BJ (cell line): ENCODE results near the gene ITSN1. TPM values are rescaled to one million over a fixed set of nuclear protein-coding genes. Genes with fewer than 3 reads are reported as not detected.

Source experiments
- CTCF ChIA-PET: fragments of 350-600 bp; formaldehyde crosslinking; extraction: SDS; loops from one replicate; lab custom pipeline; 2021; ENCODE audit warnings: antibody characterized with exemption, inconsistent platforms; lab: Yijun Ruan, JAX
- POLR2A ChIA-PET: fragments of 300-600 bp; sonication (Branson Sonifier 250); formaldehyde crosslinking; extraction: SDS; loops from one replicate; lab custom pipeline; 2021; ENCODE audit warnings: antibody characterized with exemption; lab: Charles Lee
- DNase-seq: peaks from one replicate; pipeline ENCODE4 v3.0.0-alpha.2; 2011; ENCODE audit warnings: low read depth
- H3K27me3 ChIP-seq: 2 replicates; pipeline ENCODE4 v1.6.0; 2011; ENCODE audit warnings: low read length; ENCODE audit not compliant: control insufficient read depth, insufficient read depth
- H3K36me3 ChIP-seq: 2 replicates; pipeline ENCODE4 v1.5.1; 2011; ENCODE audit warnings: low read length; ENCODE audit not compliant: control insufficient read depth, insufficient read depth
- H3K4me3 ChIP-seq: 2 replicates; pipeline ENCODE4 v1.5.1; 2011; ENCODE audit warnings: low read depth, mild to moderate bottlenecking, control low read depth, low read length
- CTCF ChIP-seq: IDR thresholded peaks from 2 replicates; pipeline ENCODE4 v1.5.1; 2011; ENCODE audit warnings: low read depth, mild to moderate bottlenecking, control low read depth, inconsistent platforms, low read length, moderate library complexity; ENCODE audit not compliant: insufficient read depth
- polyA plus RNA-seq: library from polyadenylated mRNA; depleted of rRNA; stranded (reverse); fragments of >200 nt; gene quantifications from 2 replicates; pipeline ENCODE4 v1.2.3, GENCODE V29; 2011

ITSN1 gene
- polyA plus RNA-seq, 1 experiment: 68.4 TPM

- DNase-seq: no peak
- Histone ChIP-seq H3K36me3 (no peaks in the 10 kb centered on the region), H3K4me3 (no peak overlapping the region), H3K27me3 (no peaks in the 10 kb centered on the region)
- CTCF ChIA-PET: interaction anchor here (0.9 kb wide), 1 partner anchor 195 kb away, joined by 4 read pairs; no protein-coding TSS in a partner anchor
- no peak for TF ChIP-seq CTCF
- POLR2A ChIA-PET: no interaction called here
Measured at GRCh38 chr21:33699277-33699676, 57.0 kb downstream of the ITSN1 start.

GRCh38 chr21:33700491-33700890, 58.2 kb downstream of the ITSN1 start:
- ChIA-PET POLR2A (no interaction called here), CTCF (no interaction called here)
- TF ChIP-seq CTCF: no peak
- no peaks in the 10 kb centered on the region for H3K36me3 ChIP-seq
- H3K4me3 ChIP-seq: no peak overlapping the region
- DNase-seq: no peak
- no peaks in the 10 kb centered on the region for H3K27me3 ChIP-seq

- no peak overlapping the region for H3K4me3 ChIP-seq
- CTCF ChIA-PET: interaction anchor here (0.6 to 1.5 kb wide), 5 partner anchors 11 to 86 kb away, joined by 3 to 5 read pairs (median 3); no protein-coding TSS in a partner anchor
- POLR2A ChIA-PET: no interaction called here
Measured at GRCh38 chr21:33703750-33704606, 61.7 kb downstream of the ITSN1 start.

GRCh38 chr21:33707846-33708245, 65.5 kb downstream of the ITSN1 start:
- TF ChIP-seq CTCF: no peak
- H3K27me3 ChIP-seq: no peaks in the 10 kb centered on the region
- no peak for DNase-seq
- ChIA-PET POLR2A (no interaction called here), CTCF (no interaction called here)
- no peaks in the 10 kb centered on the region for H3K36me3 ChIP-seq
- no peak overlapping the region for H3K4me3 ChIP-seq

More at GRCh38 chr21:33703750-33704606, 61.7 kb downstream of the ITSN1 start:
- no peak for DNase-seq
- Histone ChIP-seq H3K27me3 (no peaks in the 10 kb centered on the region), H3K36me3 (no peaks in the 10 kb centered on the region)
- no peak for TF ChIP-seq CTCF

GRCh38 chr21:33708874-33709273, 66.6 kb downstream of the ITSN1 start:
- Histone ChIP-seq H3K27me3 (no peaks in the 10 kb centered on the region), H3K36me3 (no peaks in the 10 kb centered on the region), H3K4me3 (no peak overlapping the region)
- POLR2A ChIA-PET: no interaction called here
- CTCF ChIA-PET: no interaction called here
- DNase-seq: no peak
- no peak for TF ChIP-seq CTCF
